HEK293T (cell line): ENCODE measurements around the gene SPATA31D3.
"Not testable (repeated sequence)": the region's sequence is repeated elsewhere in the genome, so short reads cannot be mapped to it uniquely, and the experiment has no call there.

Experiments
- CTCF ChIA-PET: fragments of 350-600 bp; formaldehyde crosslinking; extraction: SDS; loops from one replicate; lab custom pipeline; 2021; ENCODE audit warnings: antibody characterized with exemption, inconsistent platforms; lab: Yijun Ruan, JAX
- POLR2A ChIA-PET: fragments of 350-600 bp; formaldehyde crosslinking; extraction: SDS; loops from one replicate; lab custom pipeline; 2020; ENCODE audit warnings: antibody characterized with exemption, inconsistent platforms; lab: Yijun Ruan, JAX
- DNase-seq: peaks from one replicate; pipeline ENCODE4 v3.0.0; 2012; ENCODE audit warnings: mixed read lengths; ENCODE audit errors: extremely low spot score
- ARNT ChIP-seq: fragments of 450-650 bp; IDR thresholded peaks from 2 replicates; pipeline ENCODE4 v1.6.1; 2017; ENCODE audit warnings: mild to moderate bottlenecking
- BHLHE40 ChIP-seq: fragments of 450-650 bp; IDR thresholded peaks from 2 replicates; pipeline ENCODE4 v1.6.1; 2016; ENCODE audit warnings: mild to moderate bottlenecking, moderate library complexity, borderline replicate concordance
- CTBP1 ChIP-seq: fragments of 450-650 bp; IDR thresholded peaks from 2 replicates; pipeline ENCODE4 v1.6.1; 2016; ENCODE audit warnings: borderline replicate concordance
- ELF4 ChIP-seq: fragments of 450-650 bp; IDR thresholded peaks from 2 replicates; pipeline ENCODE4 v1.6.1; 2017; ENCODE audit warnings: antibody characterized with exemption
- FOXA1 ChIP-seq: fragments of 450-650 bp; IDR thresholded peaks from 2 replicates; pipeline ENCODE4 v1.6.1; 2016; ENCODE audit warnings: mild to moderate bottlenecking
- FOXK2 ChIP-seq: fragments of 450-650 bp; IDR thresholded peaks from 2 replicates; pipeline ENCODE4 v1.6.1; 2016; ENCODE audit warnings: mild to moderate bottlenecking
- FOXM1 ChIP-seq: fragments of 450-650 bp; IDR thresholded peaks from 2 replicates; pipeline ENCODE4 v1.6.1; 2017; ENCODE audit warnings: mild to moderate bottlenecking, borderline replicate concordance
- HDGF ChIP-seq: fragments of 450-650 bp; IDR thresholded peaks from 2 replicates; pipeline ENCODE4 v1.6.1; 2017; ENCODE audit warnings: antibody characterized with exemption, borderline replicate concordance
- L3MBTL2 ChIP-seq: fragments of 450-650 bp; conservative IDR thresholded peaks from 2 replicates; pipeline ENCODE4 v1.6.1; 2016; ENCODE audit warnings: mild to moderate bottlenecking
- LEF1 ChIP-seq: fragments of 450-650 bp; IDR thresholded peaks from 2 replicates; pipeline ENCODE4 v1.6.1; 2017; ENCODE audit warnings: mild to moderate bottlenecking, borderline replicate concordance
- NFRKB ChIP-seq: fragments of 450-650 bp; IDR thresholded peaks from 2 replicates; pipeline ENCODE4 v1.6.1; 2016; ENCODE audit warnings: mild to moderate bottlenecking, moderate library complexity
- SP1 ChIP-seq: fragments of 450-650 bp; IDR thresholded peaks from 2 replicates; pipeline ENCODE4 v1.6.1; 2017
- SUZ12 ChIP-seq: fragments of 450-650 bp; IDR thresholded peaks from 2 replicates; pipeline ENCODE4 v1.6.1; 2016; ENCODE audit warnings: mild to moderate bottlenecking
- TARDBP ChIP-seq: fragments of 450-650 bp; IDR thresholded peaks from 2 replicates; pipeline ENCODE4 v1.6.1; 2016
- ZNF384 ChIP-seq: fragments of 450-650 bp; IDR thresholded peaks from 2 replicates; pipeline ENCODE4 v1.6.1; 2016
- TF ChIP-seq, protein P1 (sequence below): fragments of 450-650 bp; IDR thresholded peaks from 2 replicates; pipeline ENCODE4 v1.6.1; 2016

Gene SPATA31D3

DNA sequence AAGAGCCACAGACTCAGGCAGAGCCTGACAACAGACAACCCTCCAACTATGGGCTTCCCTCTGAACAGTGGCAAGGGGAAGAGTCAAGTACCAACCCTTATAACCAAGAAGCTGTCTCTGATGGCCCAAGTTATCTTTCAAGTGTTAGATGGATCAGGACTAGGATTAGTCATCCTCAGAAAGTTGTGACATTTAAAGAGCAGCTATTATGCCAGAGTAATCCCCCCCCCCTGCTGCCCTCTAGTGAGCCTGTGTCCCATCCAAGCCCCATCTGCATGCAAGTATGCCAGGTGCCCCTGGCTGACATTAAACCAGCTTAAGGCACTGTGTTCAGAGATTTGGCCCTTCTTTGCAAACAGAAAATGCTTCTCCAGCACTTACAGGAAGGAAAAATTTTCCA is 28.4 kb downstream of the SPATA31D3 start:
- TF ChIP-seq SUZ12: no peak
- no peak for DNase-seq
- ChIA-PET CTCF (no interaction called here), POLR2A (no interaction called here)

DNA sequence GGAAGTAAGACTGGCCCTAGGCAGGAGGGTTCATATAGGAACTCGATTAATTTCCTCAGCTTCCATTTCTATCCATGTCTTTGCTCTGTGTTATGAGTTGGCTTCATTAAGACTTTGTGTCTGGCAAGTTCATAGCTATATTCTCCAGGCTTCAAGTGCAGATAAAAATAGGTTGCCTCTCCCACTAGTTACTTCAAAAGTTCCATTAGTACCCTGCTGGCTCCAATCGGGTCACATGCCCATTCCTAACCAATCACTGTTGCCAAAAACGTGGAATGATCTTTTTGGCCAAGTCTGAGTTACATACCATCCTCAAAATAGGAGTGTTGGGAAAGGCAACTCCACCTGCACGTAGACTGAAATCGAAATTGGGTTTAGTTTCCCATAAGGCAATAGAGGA is 31.5 kb downstream of the SPATA31D3 start:
- TF ChIP-seq ELF4: no peak
- ChIA-PET CTCF (no interaction called here), POLR2A (no interaction called here)
- DNase-seq: no peak

DNA sequence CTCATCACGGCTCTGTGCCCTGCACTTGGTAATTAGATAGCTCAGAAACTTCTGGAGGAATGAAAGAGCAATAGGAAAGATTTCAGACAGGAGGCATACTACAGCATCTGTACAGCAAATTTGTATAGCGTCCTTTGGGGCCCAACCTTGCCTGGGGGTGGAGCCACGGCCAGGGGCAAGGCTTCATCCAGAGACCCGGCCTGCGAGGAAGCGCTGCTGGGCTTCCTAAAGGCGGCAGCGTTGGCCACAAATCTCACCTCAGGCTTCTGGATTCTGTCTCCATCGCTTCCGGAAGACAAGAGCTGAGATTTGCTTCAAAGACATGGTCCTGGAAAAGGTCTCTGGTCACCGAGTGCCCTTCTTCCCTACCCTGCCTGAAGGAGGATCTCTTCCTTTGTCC is 33.1 kb downstream of the SPATA31D3 start:
- DNase-seq: no peak
- POLR2A ChIA-PET: no interaction called here
- TF ChIP-seq SUZ12 (no peak), BHLHE40 (no peak), NFRKB (no peak), FOXM1 (no peak)
- CTCF ChIA-PET: no interaction called here

DNA sequence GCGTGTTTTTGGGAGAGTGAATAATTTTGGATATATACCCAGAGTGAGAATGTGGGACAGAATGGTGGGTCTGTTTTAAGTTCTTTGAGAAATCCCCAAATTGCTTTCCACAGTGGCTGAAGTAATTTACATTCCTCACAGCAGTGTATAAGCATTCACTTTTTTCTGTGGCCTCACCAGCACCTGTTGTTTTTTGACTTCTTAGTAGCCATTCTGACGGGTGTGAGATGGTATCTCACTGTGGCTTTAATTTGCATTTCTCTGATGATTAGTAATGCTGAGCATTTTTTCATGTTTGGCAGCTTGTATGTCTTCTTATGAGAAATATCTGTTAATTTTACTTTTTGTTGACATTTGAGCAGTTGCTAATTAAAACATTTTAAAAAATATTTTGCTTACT is 35.9 kb downstream of the SPATA31D3 start:
- no peak for DNase-seq
- POLR2A ChIA-PET: no interaction called here
- CTCF ChIA-PET: no interaction called here
- TF ChIP-seq FOXM1 (no peak), CTBP1 (no peak), HDGF (no peak), ELF4 (no peak), ZNF384 (no peak), NFRKB (no peak)

- CTCF ChIA-PET: no interaction called here
- POLR2A ChIA-PET: no interaction called here
- DNase-seq: no peak
- no peak for TF ChIP-seq SUZ12
Observed at GRCh38 chr9:81980568-81980967, 37.3 kb downstream of the SPATA31D3 start.

DNA sequence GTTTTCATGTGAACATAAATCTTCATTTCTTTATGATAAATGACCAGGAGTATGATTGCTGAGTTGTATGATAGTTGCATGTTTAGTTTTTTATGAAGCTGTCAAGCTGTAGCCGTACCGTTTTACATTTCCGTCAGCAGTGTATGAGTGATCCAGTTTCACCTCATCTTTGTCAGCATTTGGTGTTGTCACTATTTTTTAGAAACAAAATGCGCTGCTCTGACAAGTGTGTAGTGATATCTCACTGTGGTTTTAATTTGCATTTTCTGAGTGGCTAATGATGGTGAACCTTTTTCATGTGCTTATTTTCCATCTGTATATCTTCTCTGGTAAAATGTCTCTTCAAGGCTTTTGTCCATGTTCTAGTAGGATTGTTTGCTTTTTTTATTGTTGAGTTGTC is 38.6 kb downstream of the SPATA31D3 start:
- TF ChIP-seq CTBP1: no peak
- no peak for TF ChIP-seq FOXA1
- TF ChIP-seq SP1: no peak
- TF ChIP-seq HDGF: no peak
- no peak for TF ChIP-seq SUZ12
- no peak for TF ChIP-seq L3MBTL2
- no peak for TF ChIP-seq NFRKB
- no peak for TF ChIP-seq FOXM1
- TF ChIP-seq, protein P1, sequence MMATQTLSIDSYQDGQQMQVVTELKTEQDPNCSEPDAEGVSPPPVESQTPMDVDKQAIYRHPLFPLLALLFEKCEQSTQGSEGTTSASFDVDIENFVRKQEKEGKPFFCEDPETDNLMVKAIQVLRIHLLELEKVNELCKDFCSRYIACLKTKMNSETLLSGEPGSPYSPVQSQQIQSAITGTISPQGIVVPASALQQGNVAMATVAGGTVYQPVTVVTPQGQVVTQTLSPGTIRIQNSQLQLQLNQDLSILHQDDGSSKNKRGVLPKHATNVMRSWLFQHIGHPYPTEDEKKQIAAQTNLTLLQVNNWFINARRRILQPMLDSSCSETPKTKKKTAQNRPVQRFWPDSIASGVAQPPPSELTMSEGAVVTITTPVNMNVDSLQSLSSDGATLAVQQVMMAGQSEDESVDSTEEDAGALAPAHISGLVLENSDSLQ: no peak
- TF ChIP-seq FOXK2: no peak
- TF ChIP-seq TARDBP: no peak
- TF ChIP-seq LEF1: no peak
- TF ChIP-seq ELF4: no peak
- TF ChIP-seq ZNF384: no peak
- no peak for TF ChIP-seq BHLHE40
- TF ChIP-seq ARNT: no peak
- DNase-seq: no peak
- POLR2A ChIA-PET: no interaction called here
- CTCF ChIA-PET: no interaction called here

DNA sequence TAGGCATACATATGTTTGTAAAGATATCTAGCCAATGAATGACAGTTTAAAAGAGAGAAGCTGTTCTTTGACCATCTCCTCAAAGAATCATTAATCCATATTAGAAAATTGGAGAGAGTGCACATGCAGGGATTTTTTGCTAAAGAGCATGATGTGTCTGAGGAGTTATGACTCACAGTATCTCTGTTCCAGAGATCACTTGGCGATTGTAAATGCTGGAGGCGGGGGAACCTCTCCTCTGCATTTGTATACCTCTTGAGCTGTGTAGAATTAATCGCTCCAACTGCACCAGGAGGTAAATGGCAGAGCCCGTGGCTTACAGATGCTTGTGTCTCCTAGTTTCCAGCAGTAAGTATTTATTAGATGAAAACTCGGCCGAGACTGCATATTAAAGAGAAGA is 41.6 kb downstream of the SPATA31D3 start:
- no peak for DNase-seq
- POLR2A ChIA-PET: no interaction called here
- TF ChIP-seq HDGF: no peak
- no peak for TF ChIP-seq L3MBTL2
- no peak for TF ChIP-seq LEF1
- TF ChIP-seq SP1: no peak
- TF ChIP-seq ELF4: no peak
- TF ChIP-seq, protein P1: no peak
- no peak for TF ChIP-seq SUZ12
- no peak for TF ChIP-seq FOXA1
- no peak for TF ChIP-seq BHLHE40
- no peak for TF ChIP-seq FOXK2
- no peak for TF ChIP-seq TARDBP
- no peak for TF ChIP-seq NFRKB
- TF ChIP-seq ARNT: no peak
- CTCF ChIA-PET: no interaction called here

GRCh38 chr9:81986051-81986450 is 42.8 kb downstream of the SPATA31D3 start:
- no peak for TF ChIP-seq HDGF
- TF ChIP-seq SP1: no peak
- no peak for TF ChIP-seq FOXM1
- no peak for TF ChIP-seq FOXK2
- TF ChIP-seq ARNT: no peak
- no peak for TF ChIP-seq FOXA1
- TF ChIP-seq NFRKB: no peak
- no peak for TF ChIP-seq LEF1
- TF ChIP-seq, protein P1: no peak
- no peak for TF ChIP-seq SUZ12
- TF ChIP-seq L3MBTL2: no peak
- no peak for TF ChIP-seq ZNF384
- no peak for TF ChIP-seq ELF4
- no peak for TF ChIP-seq TARDBP
- no peak for TF ChIP-seq BHLHE40
- no peak for TF ChIP-seq CTBP1
- no peak for DNase-seq
- ChIA-PET CTCF (no interaction called here), POLR2A (no interaction called here)

GRCh38 chr9:81988472-81988871 is 45.2 kb downstream of the SPATA31D3 start, which contains the start of gene SPATA31D1:
Gene SPATA31D1, plus strand, starts transcription at chr9:81988772. Its CDS starts 47 bp downstream, at chr9:81988819.
- DNase-seq, CTCF ChIA-PET, POLR2A ChIA-PET: not testable (repeated sequence)
